Measurements from ENCODE around the gene THY1.
"Not testable (repeated sequence)": the region's sequence is repeated elsewhere in the genome, so short reads cannot be mapped to it uniquely, and the experiment has no call there.

THY1 gene

GRCh38 chr11:119414734-119415133 lies 8.2 kb downstream of the THY1 start:
- DNase-seq (ENCODE audit: insufficient read length, low spot score) (no peak), FAIRE-seq (no peak)
- TF ChIP-seq POLR2AphosphoS5 (IDR thresholded peaks at IDR 0.05; ENCODE audit: low read depth, low read length) (no peak), TAF1 (IDR thresholded peaks at IDR 0.05; ENCODE audit: low read depth, low read length) (no peak), SPI1 (IDR thresholded peaks at IDR 0.05; ENCODE audit: low read depth, low read length) (no peak), PAX5 (IDR thresholded peaks at IDR 0.05; ENCODE audit: insufficient read depth, low read length, severe bottlenecking) (no peak), POU2F2 (IDR thresholded peaks at IDR 0.05; ENCODE audit: low read depth, low read length) (no peak), POLR2A (IDR thresholded peaks at IDR 0.05; ENCODE audit: low read depth, low read length) (no peak)

- no peak for DNase-seq (ENCODE audit: insufficient read length, low spot score)
- FAIRE-seq, result no peak
- TF ChIP-seq PAX5 (IDR thresholded peaks at IDR 0.05; ENCODE audit: insufficient read depth, low read length, severe bottlenecking) (no peak), POLR2A (IDR thresholded peaks at IDR 0.05; ENCODE audit: low read depth, low read length) (no peak), POLR2AphosphoS5 (IDR thresholded peaks at IDR 0.05; ENCODE audit: low read depth, low read length) (no peak)
Measured at GRCh38 chr11:119414321-119414720, 8.7 kb downstream of the THY1 start.

DNA sequence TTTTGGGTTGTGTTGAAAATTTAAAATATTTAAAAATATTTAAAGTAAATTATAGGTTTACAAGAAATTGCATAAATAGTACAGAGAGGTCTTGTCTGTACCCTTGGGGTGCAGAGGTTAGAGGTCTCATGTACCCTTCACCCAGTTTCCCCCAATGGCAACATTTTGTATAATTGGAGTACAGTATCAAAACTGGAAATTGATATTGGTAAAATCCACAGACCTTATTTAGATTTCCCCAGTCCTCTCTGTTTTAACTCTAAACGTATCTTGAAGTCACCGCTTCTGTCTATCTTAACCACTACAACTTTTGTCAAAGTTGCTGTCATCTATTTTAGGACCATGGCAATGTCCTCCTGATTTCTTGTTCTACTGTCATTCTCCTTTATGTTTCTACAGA lies 10.9 kb downstream of the THY1 start:
- FAIRE-seq, result no peak
- DNase-seq (ENCODE audit: insufficient read length, low spot score), result no peak
- TF ChIP-seq PAX5 (IDR thresholded peaks at IDR 0.05; ENCODE audit: insufficient read depth, low read length, severe bottlenecking) (no peak), POLR2A (IDR thresholded peaks at IDR 0.05; ENCODE audit: low read depth, low read length) (no peak), TAF1 (IDR thresholded peaks at IDR 0.05; ENCODE audit: low read depth, low read length) (no peak), POLR2AphosphoS5 (IDR thresholded peaks at IDR 0.05; ENCODE audit: low read depth, low read length) (no peak), POU2F2 (IDR thresholded peaks at IDR 0.05; ENCODE audit: low read depth, low read length) (no peak), SPI1 (IDR thresholded peaks at IDR 0.05; ENCODE audit: low read depth, low read length) (no peak)

DNA sequence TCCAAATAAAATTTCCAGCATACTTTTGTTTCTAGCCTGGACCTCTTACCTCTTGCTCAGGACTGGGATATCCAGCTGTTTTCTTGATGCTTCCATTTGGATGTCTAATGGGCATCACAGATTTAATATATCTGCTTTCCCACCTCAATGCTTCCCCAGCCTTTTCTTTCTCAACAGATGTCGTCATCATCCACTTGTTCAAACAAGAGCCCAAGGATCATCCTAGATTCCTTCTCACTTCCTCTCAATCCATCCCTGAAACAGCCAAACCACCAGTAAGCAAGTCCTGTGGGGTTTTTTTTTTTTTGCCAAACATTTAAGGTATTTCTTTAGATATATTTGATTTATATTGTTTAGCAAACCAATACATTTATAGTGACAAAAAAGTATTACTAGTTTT lies 12.5 kb downstream of the THY1 start:
- DNase-seq (ENCODE audit: insufficient read length, low spot score), result no peak
- FAIRE-seq, result no peak
- no peak for TF ChIP-seq PAX5 (IDR thresholded peaks at IDR 0.05; ENCODE audit: insufficient read depth, low read length, severe bottlenecking)
- no peak for TF ChIP-seq POLR2A (IDR thresholded peaks at IDR 0.05; ENCODE audit: low read depth, low read length)
- no peak for TF ChIP-seq POLR2AphosphoS5 (IDR thresholded peaks at IDR 0.05; ENCODE audit: low read depth, low read length)
- TF ChIP-seq SPI1 (IDR thresholded peaks at IDR 0.05; ENCODE audit: low read depth, low read length), result no peak
- no peak for TF ChIP-seq TAF1 (IDR thresholded peaks at IDR 0.05; ENCODE audit: low read depth, low read length)

DNA sequence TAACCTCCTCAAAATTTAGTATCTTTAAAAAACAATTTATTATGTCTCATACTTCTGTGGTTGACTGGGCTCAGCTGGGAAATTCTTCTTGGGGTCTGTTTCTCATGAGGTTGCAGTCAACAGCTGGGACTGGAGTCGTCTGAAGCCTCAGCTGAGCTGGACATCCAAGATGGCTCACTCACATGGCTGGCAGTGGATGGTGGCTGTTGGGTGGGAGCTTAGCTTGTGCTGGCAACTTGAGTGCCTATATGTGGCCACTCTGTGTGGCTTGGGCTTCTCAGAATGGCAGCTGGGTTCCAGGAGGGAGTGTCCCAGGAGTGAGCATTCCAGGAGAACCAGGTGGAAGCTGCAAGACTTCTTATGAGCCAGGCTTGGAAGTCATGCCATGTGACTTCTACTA lies 13.2 kb downstream of the THY1 start:
- FAIRE-seq (no peak), DNase-seq (ENCODE audit: insufficient read length, low spot score) (no peak)
- TF ChIP-seq SPI1 (IDR thresholded peaks at IDR 0.05; ENCODE audit: low read depth, low read length) (no peak), TAF1 (IDR thresholded peaks at IDR 0.05; ENCODE audit: low read depth, low read length) (no peak), POLR2AphosphoS5 (IDR thresholded peaks at IDR 0.05; ENCODE audit: low read depth, low read length) (no peak), POLR2A (IDR thresholded peaks at IDR 0.05; ENCODE audit: low read depth, low read length) (no peak), POU2F2 (IDR thresholded peaks at IDR 0.05; ENCODE audit: low read depth, low read length) (no peak), PAX5 (IDR thresholded peaks at IDR 0.05; ENCODE audit: insufficient read depth, low read length, severe bottlenecking) (no peak)

DNA sequence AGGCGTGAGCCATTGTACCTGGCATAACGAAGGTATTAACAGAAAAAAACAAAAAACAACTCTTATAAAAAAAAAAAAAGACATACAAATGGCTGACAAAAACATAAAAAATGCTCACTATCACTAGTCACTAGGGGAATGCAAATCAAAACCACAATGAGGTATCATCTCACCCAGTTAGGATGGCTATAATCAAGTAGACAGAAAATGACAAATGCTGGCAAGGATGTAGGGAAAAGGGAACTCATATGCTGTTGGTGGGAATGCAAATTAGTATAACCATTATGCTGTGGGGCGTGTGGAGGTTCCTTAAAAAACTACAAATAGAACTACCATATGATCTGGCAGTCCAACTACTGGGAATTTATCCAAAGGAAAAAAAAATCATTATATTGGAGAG lies 17.0 kb downstream of the THY1 start:
- FAIRE-seq (no peak), DNase-seq (ENCODE audit: insufficient read length, low spot score) (no peak)
- TF ChIP-seq TAF1 (IDR thresholded peaks at IDR 0.05; ENCODE audit: low read depth, low read length) (no peak), PAX5 (IDR thresholded peaks at IDR 0.05; ENCODE audit: insufficient read depth, low read length, severe bottlenecking) (no peak), SPI1 (IDR thresholded peaks at IDR 0.05; ENCODE audit: low read depth, low read length) (no peak), POLR2AphosphoS5 (IDR thresholded peaks at IDR 0.05; ENCODE audit: low read depth, low read length) (no peak), POU2F2 (IDR thresholded peaks at IDR 0.05; ENCODE audit: low read depth, low read length) (no peak), POLR2A (IDR thresholded peaks at IDR 0.05; ENCODE audit: low read depth, low read length) (no peak)

- FAIRE-seq; DNase-seq (ENCODE audit: insufficient read length, low spot score): not testable (repeated sequence)
Measured at GRCh38 chr11:119405448-119405847, 17.5 kb downstream of the THY1 start.

- no peak for FAIRE-seq
- TF ChIP-seq POU2F2 (IDR thresholded peaks at IDR 0.05; ENCODE audit: low read depth, low read length) (no peak), POLR2A (IDR thresholded peaks at IDR 0.05; ENCODE audit: low read depth, low read length) (no peak), SPI1 (IDR thresholded peaks at IDR 0.05; ENCODE audit: low read depth, low read length) (no peak), PAX5 (IDR thresholded peaks at IDR 0.05; ENCODE audit: insufficient read depth, low read length, severe bottlenecking) (no peak), POLR2AphosphoS5 (IDR thresholded peaks at IDR 0.05; ENCODE audit: low read depth, low read length) (no peak), TAF1 (IDR thresholded peaks at IDR 0.05; ENCODE audit: low read depth, low read length) (no peak)
- no peak for DNase-seq (ENCODE audit: insufficient read length, low spot score)
Measured at GRCh38 chr11:119404872-119405271, 18.1 kb downstream of the THY1 start.

- TF ChIP-seq TAF1 (IDR thresholded peaks at IDR 0.05; ENCODE audit: low read depth, low read length), result no peak
- TF ChIP-seq SPI1 (IDR thresholded peaks at IDR 0.05; ENCODE audit: low read depth, low read length), result no peak
- TF ChIP-seq POLR2AphosphoS5 (IDR thresholded peaks at IDR 0.05; ENCODE audit: low read depth, low read length), result no peak
- no peak for TF ChIP-seq POU2F2 (IDR thresholded peaks at IDR 0.05; ENCODE audit: low read depth, low read length)
- no peak for TF ChIP-seq POLR2A (IDR thresholded peaks at IDR 0.05; ENCODE audit: low read depth, low read length)
- TF ChIP-seq PAX5 (IDR thresholded peaks at IDR 0.05; ENCODE audit: insufficient read depth, low read length, severe bottlenecking), result no peak
- DNase-seq (ENCODE audit: insufficient read length, low spot score) (no peak), FAIRE-seq (no peak)
Measured at GRCh38 chr11:119403021-119403420, 20.0 kb downstream of the THY1 start.

GRCh38 chr11:119402470-119402869 lies 20.5 kb downstream of the THY1 start:
- TF ChIP-seq PAX5 (IDR thresholded peaks at IDR 0.05; ENCODE audit: insufficient read depth, low read length, severe bottlenecking), result no peak
- no peak for TF ChIP-seq TAF1 (IDR thresholded peaks at IDR 0.05; ENCODE audit: low read depth, low read length)
- TF ChIP-seq SPI1 (IDR thresholded peaks at IDR 0.05; ENCODE audit: low read depth, low read length), result no peak
- TF ChIP-seq POU2F2 (IDR thresholded peaks at IDR 0.05; ENCODE audit: low read depth, low read length), result no peak
- TF ChIP-seq POLR2AphosphoS5 (IDR thresholded peaks at IDR 0.05; ENCODE audit: low read depth, low read length), result no peak
- no peak for TF ChIP-seq POLR2A (IDR thresholded peaks at IDR 0.05; ENCODE audit: low read depth, low read length)
- FAIRE-seq (no peak), DNase-seq (ENCODE audit: insufficient read length, low spot score) (no peak)

All from GM12891 (cell line).